H1 (cell line): ENCODE results near the gene AUH. TPM values are rescaled to one million over a fixed set of nuclear protein-coding genes. Genes with fewer than 3 reads are reported as not detected.

ENCODE experiments used
- CTCF ChIA-PET: fragments of 300-600 bp; sonication (Branson Sonifier 250); formaldehyde crosslinking; loops from one replicate; lab custom pipeline; 2021; ENCODE audit not compliant: partially characterized antibody; lab: Charles Lee
- POLR2A ChIA-PET: fragments of 300-600 bp; sonication (Branson Sonifier 250); formaldehyde crosslinking; loops from one replicate; lab custom pipeline; 2021; ENCODE audit warnings: inconsistent platforms; ENCODE audit not compliant: partially characterized antibody; lab: Charles Lee
- DNase-seq, 2 experiments: peaks; one replicate each; pipeline versions ENCODE4 v3.0.0 to v3.0.0-alpha.2; 2010 to 2022; ENCODE audit warnings: low spot score in 2 of 2, low read depth in 1 of 2, mixed read lengths in 1 of 2
- FAIRE-seq: peaks from 2 replicates; lab custom pipeline; 2011; peaks lifted over from hg19 to GRCh38; lab: Jason Lieb, UNC
- H2AFZ ChIP-seq: 2 replicates; pipeline ENCODE4 v1.8.1; 2012; ENCODE audit warnings: low read length, inconsistent platforms
- H2AK5ac ChIP-seq: 2 replicates; pipeline ENCODE4 v1.6.1; 2013; ENCODE audit warnings: low read depth, low read length
- H2BK120ac ChIP-seq: replicated peaks from 2 replicates; pipeline ENCODE3; 2013; ENCODE audit warnings: low read depth, low read length, inconsistent platforms
- H2BK12ac ChIP-seq: 2 replicates; pipeline ENCODE4 v1.6.1; 2013; ENCODE audit warnings: low read depth, low read length
- H2BK15ac ChIP-seq: 2 replicates; pipeline ENCODE4 v1.6.1; 2013; ENCODE audit warnings: low read length
- H2BK20ac ChIP-seq: 2 replicates; pipeline ENCODE4 v1.6.1; 2013; ENCODE audit warnings: low read length
- H2BK5ac ChIP-seq: 2 replicates; pipeline ENCODE4 v1.6.1; 2013; ENCODE audit warnings: low read depth, low read length
- H3K14ac ChIP-seq: 2 replicates; pipeline ENCODE4 v1.6.1; 2013; ENCODE audit warnings: inconsistent platforms; ENCODE audit not compliant: insufficient read length
- H3K18ac ChIP-seq: 2 replicates; pipeline ENCODE4 v1.6.1; 2013; ENCODE audit warnings: low read length; ENCODE audit errors: extremely low read depth
- H3K23ac ChIP-seq: 2 replicates; pipeline ENCODE4 v1.6.1; 2013; ENCODE audit warnings: inconsistent platforms; ENCODE audit not compliant: insufficient read length
- H3K23me2 ChIP-seq: 2 replicates; pipeline ENCODE4 v1.6.1; 2013; ENCODE audit warnings: low read depth, low read length
- H3K27ac ChIP-seq: 2 replicates; pipeline ENCODE4 v1.6.1; 2011; ENCODE audit warnings: low read depth, low read length, inconsistent platforms
- H3K27me3 ChIP-seq, 4 experiments: replicated peaks in 1 of 4; 1 replicate in 1 of 4; 2 replicates in 3 of 4; pipeline versions ENCODE4 v1.6.1 to v1.8.1; 2011 to 2013; ENCODE audit warnings: low read length in 3 of 4, mild to moderate bottlenecking in 3 of 4, inconsistent platforms in 2 of 4, mixed read lengths in 2 of 4, moderate library complexity in 1 of 4; ENCODE audit not compliant: control insufficient read depth in 3 of 4, insufficient read depth in 3 of 4; ENCODE audit errors: extremely low read depth in 1 of 4
- H3K36me3 ChIP-seq, 4 experiments: 2 replicates each; pipeline versions ENCODE4 v1.6.1 to v1.8.1; 2011 to 2013; ENCODE audit warnings: mild to moderate bottlenecking in 4 of 4, low read length in 3 of 4, moderate library complexity in 2 of 4, control low read depth in 1 of 4, inconsistent platforms in 1 of 4; ENCODE audit not compliant: insufficient read depth in 4 of 4, control insufficient read depth in 2 of 4
- H3K4ac ChIP-seq: replicated peaks from 2 replicates; pipeline ENCODE3; 2013; ENCODE audit warnings: low read length, low read depth, mixed read lengths, inconsistent platforms; ENCODE audit not compliant: insufficient read length
- H3K4me1 ChIP-seq, 4 experiments: replicated peaks in 1 of 4; 1 replicate in 1 of 4; 2 replicates in 3 of 4; pipeline versions ENCODE4 v1.6.1 to v1.8.1; 2011 to 2013; ENCODE audit warnings: low read length in 3 of 4, inconsistent platforms in 2 of 4, mixed read lengths in 1 of 4; ENCODE audit not compliant: insufficient read depth in 4 of 4, control insufficient read depth in 3 of 4
- H3K4me2 ChIP-seq, 2 experiments: 2 replicates each; pipeline versions ENCODE4 v1.6.1 to v1.8.1; 2011 to 2013; ENCODE audit warnings: low read depth in 2 of 2, low read length in 2 of 2, control low read depth in 1 of 2, inconsistent platforms in 1 of 2, mild to moderate bottlenecking in 1 of 2; ENCODE audit not compliant: insufficient read depth in 1 of 2
- H3K4me3 ChIP-seq, 4 experiments: fragments of 200-600, 300-600 bp in 1 of 4; sonication (generic), shearing (Covaris generic), sonication (Bioruptor Twin) in 1 of 4; 2 replicates each; pipeline versions ENCODE4 v1.5.1 to v1.8.1; 2011 to 2016; ENCODE audit warnings: low read length in 4 of 4, low read depth in 3 of 4, control low read depth in 2 of 4, inconsistent platforms in 2 of 4, mild to moderate bottlenecking in 2 of 4, mixed read lengths in 1 of 4, moderate library complexity in 1 of 4; ENCODE audit not compliant: insufficient read depth in 2 of 4; ENCODE audit errors: extremely low read depth in 1 of 4
- H3K56ac ChIP-seq: replicated peaks from 2 replicates; pipeline ENCODE3; 2013; ENCODE audit warnings: low read depth, mild to moderate bottlenecking, mixed read lengths, low read length, inconsistent platforms; ENCODE audit not compliant: insufficient read length
- H3K79me1 ChIP-seq: 2 replicates; pipeline ENCODE4 v1.6.1; 2013; ENCODE audit warnings: low read depth, low read length, control low read depth
- H3K79me2 ChIP-seq, 2 experiments: 2 replicates each; pipeline versions ENCODE4 v1.6.1 to v1.8.1; 2012 to 2013; ENCODE audit warnings: low read length in 2 of 2, mild to moderate bottlenecking in 2 of 2, inconsistent platforms in 1 of 2; ENCODE audit not compliant: insufficient read depth in 2 of 2, control insufficient read depth in 1 of 2
- H3K9ac ChIP-seq, 4 experiments: replicated peaks in 1 of 4; 1 replicate in 1 of 4; 2 replicates in 3 of 4; pipeline versions ENCODE4 v1.6.1 to v1.8.1; 2011 to 2013; ENCODE audit warnings: low read depth in 3 of 4, low read length in 3 of 4, control low read depth in 2 of 4, mild to moderate bottlenecking in 2 of 4, moderate library complexity in 2 of 4, inconsistent platforms in 1 of 4; ENCODE audit errors: extremely low read depth in 1 of 4
- H3K9me3 ChIP-seq, 2 experiments: 2 replicates each; pipeline versions ENCODE4 v1.6.1 to v1.8.1; 2012 to 2013; ENCODE audit warnings: mild to moderate bottlenecking in 2 of 2, moderate library complexity in 2 of 2, control low read depth in 1 of 2, inconsistent platforms in 1 of 2, low read depth in 1 of 2, low read length in 1 of 2, mixed read lengths in 1 of 2; ENCODE audit not compliant: insufficient read depth in 2 of 2
- H4K20me1 ChIP-seq, 2 experiments: replicated peaks in 1 of 2; 2 replicates each; pipeline versions ENCODE3 to v1.8.1; 2011 to 2013; ENCODE audit warnings: inconsistent platforms in 2 of 2, low read length in 2 of 2, mild to moderate bottlenecking in 1 of 2; ENCODE audit not compliant: insufficient read depth in 2 of 2, control insufficient read depth in 1 of 2
- H4K5ac ChIP-seq: 2 replicates; pipeline ENCODE4 v1.6.1; 2013; ENCODE audit warnings: low read length, low read depth, mixed read lengths, inconsistent platforms; ENCODE audit not compliant: insufficient read length
- H4K8ac ChIP-seq: 2 replicates; pipeline ENCODE4 v1.8.0; 2013; ENCODE audit warnings: mild to moderate bottlenecking, moderate library complexity, low read length, inconsistent platforms; ENCODE audit not compliant: insufficient read depth; ENCODE audit errors: extremely low read depth
- H4K91ac ChIP-seq: replicated peaks from 2 replicates; pipeline ENCODE3; 2013; ENCODE audit warnings: low read length, mixed read lengths, inconsistent platforms; ENCODE audit not compliant: insufficient read length
- BACH1 ChIP-seq: IDR thresholded peaks from 2 replicates; pipeline ENCODE4 v1.6.1; 2012; ENCODE audit warnings: low read length, improper control_type of control experiment
- CBX8 ChIP-seq: fragments of 300-800, 300-1000 bp; sonication (generic); IDR thresholded peaks from 2 replicates; pipeline ENCODE4 v1.7.1; 2016; ENCODE audit warnings: low read depth, low read length, borderline replicate concordance
- CREB1 ChIP-seq: IDR thresholded peaks from 2 replicates; pipeline ENCODE4 v1.6.1; 2012; ENCODE audit warnings: inconsistent platforms
- EP300 ChIP-seq, 2 experiments: IDR thresholded peaks; 1 replicate in 1 of 2; 2 replicates in 1 of 2; pipeline ENCODE4 v1.6.1; 2011 to 2012; ENCODE audit warnings: low read depth in 2 of 2, low read length in 2 of 2, mild to moderate bottlenecking in 2 of 2, borderline replicate concordance in 1 of 2, inconsistent platforms in 1 of 2, moderate library complexity in 1 of 2
- EZH2 ChIP-seq: fragments of 200-600 bp; sonication (generic); IDR thresholded peaks from 2 replicates; pipeline ENCODE4 v1.7.1; 2012; ENCODE audit warnings: low read depth, mild to moderate bottlenecking, moderate library complexity, low read length, inconsistent platforms; ENCODE audit not compliant: severe bottlenecking
- FOSL1 ChIP-seq: IDR thresholded peaks from 2 replicates; pipeline ENCODE4 v1.6.1; 2011; ENCODE audit warnings: mild to moderate bottlenecking, low read depth, low read length, moderate library complexity; ENCODE audit not compliant: insufficient read depth
- JUND ChIP-seq: IDR thresholded peaks from 2 replicates; pipeline ENCODE4 v1.6.1; 2011; ENCODE audit warnings: mild to moderate bottlenecking, improper control_type of control experiment, low read length
- MAFK ChIP-seq: IDR thresholded peaks from 2 replicates; pipeline ENCODE4 v1.6.1; 2012; ENCODE audit warnings: low read depth, mild to moderate bottlenecking, improper control_type of control experiment, low read length
- SIRT6 ChIP-seq: IDR thresholded peaks from one replicate; pipeline ENCODE4 v1.7.1; 2012; ENCODE audit warnings: low read length, inconsistent platforms
- TAF1 ChIP-seq: IDR thresholded peaks from 2 replicates; pipeline ENCODE4 v1.6.1; 2011; ENCODE audit warnings: mild to moderate bottlenecking, low read depth, low read length
- TEAD4 ChIP-seq: IDR thresholded peaks from 2 replicates; pipeline ENCODE4 v1.6.1; 2012; ENCODE audit warnings: low read depth, low read length, inconsistent platforms, mixed read lengths
- USF2 ChIP-seq: IDR thresholded peaks from 2 replicates; pipeline ENCODE4 v1.6.1; 2011; ENCODE audit warnings: low read length, improper control_type of control experiment
- WGBS, 2 experiments: shearing (Covaris generic) in 1 of 2; methylation state at CpG; one replicate each; pipeline versions ENCODE4 v1.1.6 to v1.1.7; 2013 to 2015; ENCODE audit warnings: low lambda C conversion rate in 2 of 2, mixed read lengths in 2 of 2, inconsistent platforms in 1 of 2, low coverage in 1 of 2, missing lambda C conversion rate in 1 of 2; ENCODE audit not compliant: insufficient replicate concordance in 2 of 2, insufficient coverage in 1 of 2, insufficient read length in 1 of 2; ENCODE audit errors: extremely low coverage in 1 of 2, missing lambda C conversion rate in 1 of 2; 5-methylcytosine and 5-hydroxymethylcytosine counted together
- polyA plus RNA-seq, 7 experiments: library from polyadenylated mRNA; depleted of rRNA in 3 of 7; stranded (reverse) in 5 of 7; unstranded in 2 of 7; fragments of >200 nt in 5 of 7; fragments of 200-250 nt in 2 of 7; gene quantifications; 1 replicate in 5 of 7; 2 replicates in 1 of 7; 4 replicates in 1 of 7; pipeline versions ENCODE4 v1.2.1 to v1.2.3, GENCODE V29; 2011 to 2013; ENCODE audit warnings: missing spikeins in 2 of 7, mixed read lengths in 2 of 7
- total RNA-seq: library from RNA; stranded (reverse); fragmentation: NEBNext Ultra II Directional; extraction: Animal tissue kit (Norgen Biotek cat#: 25700); gene quantifications from 2 replicates; pipeline ENCODE4 v1.2.1, GENCODE V29; 2021

Gene AUH
- total and polyA plus RNA-seq, 2 of the 8 experiments (the other 6 are each of a cell fraction or from before 2014, with no cell fraction given), result 5.8 to 21.9 TPM

GRCh38 chr9:91403665-91404543 lies 42.2 kb upstream of the AUH start:
- Histone ChIP-seq H2BK5ac (no peak overlapping the region), H3K9ac (no peak overlapping the region), H3K23me2 (no peaks in the 10 kb centered on the region), H3K14ac (no peak overlapping the region), H4K5ac (no peak overlapping the region), H3K36me3 (no peaks in the 10 kb centered on the region; a peak in 1 of 8 replicates), H3K4ac (no peak overlapping the region), H2AFZ (no peak overlapping the region), H2BK20ac (no peak overlapping the region), H3K23ac (no peak overlapping the region), H3K4me2 (no peak overlapping the region), H4K8ac (no peak overlapping the region), H3K27ac (no peak overlapping the region), H3K79me2 (no peaks in the 10 kb centered on the region), H2AK5ac (no peak overlapping the region), H4K91ac (no peak overlapping the region), H3K27me3 (no peaks in the 10 kb centered on the region), H3K18ac (no peak overlapping the region), H4K20me1 (no peaks in the 10 kb centered on the region), H3K4me1 (no peaks in the 10 kb centered on the region), H3K56ac (no peak overlapping the region), H2BK15ac (no peak overlapping the region), H3K79me1 (no peaks in the 10 kb centered on the region), H2BK120ac (no peak overlapping the region), H2BK12ac (no peak overlapping the region), H3K9me3 (no peaks in the 10 kb centered on the region), H3K4me3 (no peak overlapping the region)
- 96% methylated on average over 14 of the region's 14 CpGs; no CpG with 5 or more reads in 1 of the 2 experiments for WGBS, 2 experiments
- FAIRE-seq, result no peak
- POLR2A ChIA-PET, result no interaction called here
- CTCF ChIA-PET, result interaction anchor here (1.2 kb wide), 1 partner anchor 18 kb away, joined by 3 read pairs; no protein-coding TSS in a partner anchor
- TF ChIP-seq SIRT6 (no peak), USF2 (no peak), TAF1 (no peak), CREB1 (no peak), JUND (no peak), TEAD4 (no peak), MAFK (no peak), BACH1 (no peak), FOSL1 (no peak), CBX8 (no peak), EP300 (IDR thresholded peaks at IDR 0.05; ENCODE audit: borderline replicate concordance in 1 of 2, low read depth in 2 of 2, low read length in 2 of 2) (no peak), EZH2 (no peak)
- no peak for DNase-seq
